Activated T-helper 17 cell treated with anti-CD3 and anti-CD28 coated beads, Interleukin-2, amount 50 U/mL, for 72 hours (primary cell): ENCODE data around the gene GPR15LG. TPM values are rescaled to one million over a fixed set of nuclear protein-coding genes. Genes with fewer than 3 reads are reported as not detected.
A peak's percentile ranks its signal among the peaks of the same experiment; 100 is the strongest.
"Not testable (repeated sequence)": the region's sequence is repeated elsewhere in the genome, so short reads cannot be mapped to it uniquely, and the experiment has no call there.

Experiments used
- ATAC-seq: fragments of 150-1000 bp; cut with Tn5 transposase; replicated peaks from 2 replicates; pipeline ENCODE4 v1.10.0; 2021; ENCODE audit warnings: mild to moderate bottlenecking, moderate library complexity
- H3K27ac Mint-ChIP-seq: one replicate; pipeline ENCODE4 v1.8.0; 2022; ENCODE audit warnings: mixed read lengths
- H3K27me3 Mint-ChIP-seq: one replicate; pipeline ENCODE4 v1.8.0; 2022; ENCODE audit warnings: mixed read lengths
- H3K36me3 Mint-ChIP-seq: one replicate; pipeline ENCODE4 v1.8.0; 2022; ENCODE audit warnings: low read depth, mild to moderate bottlenecking, mixed read lengths
- H3K4me1 Mint-ChIP-seq: one replicate; pipeline ENCODE4 v1.8.0; 2022; ENCODE audit warnings: mixed read lengths
- H3K4me3 Mint-ChIP-seq: one replicate; pipeline ENCODE4 v1.8.0; 2022; ENCODE audit warnings: mild to moderate bottlenecking, mixed read lengths
- H3K9me3 Mint-ChIP-seq: one replicate; pipeline ENCODE4 v1.8.0; 2022; ENCODE audit warnings: mixed read lengths
- total RNA-seq, 2 donors: library from RNA; stranded (reverse); gene quantifications; one replicate each; pipeline ENCODE4 v1.2.3, GENCODE V29; 2022

Gene GPR15LG
- total RNA-seq, 2 donors from 2014 or later = not detected

DNA sequence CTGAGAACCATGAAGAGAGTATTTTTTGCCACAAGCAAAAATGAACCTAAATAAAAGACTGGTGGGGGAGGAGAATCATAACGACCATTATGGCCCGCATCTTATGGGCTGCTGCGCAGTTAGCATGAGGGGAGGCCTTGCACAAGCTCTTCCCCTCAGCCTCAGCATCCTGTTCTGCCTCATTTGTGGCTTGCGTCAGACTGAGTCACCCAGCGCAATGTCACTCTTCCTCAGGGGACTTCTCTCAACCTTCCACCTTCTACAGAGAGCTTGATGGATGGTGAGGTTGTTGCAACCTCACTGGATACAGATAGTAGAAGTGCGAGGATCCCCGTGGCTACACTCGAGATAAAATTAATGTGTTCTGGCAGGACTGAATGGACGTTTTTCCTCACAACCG is 16.8 kb upstream of the GPR15LG start:
- Mint-ChIP-seq H3K27me3 (no peaks in the 10 kb centered on the region), H3K27ac (no peak overlapping the region), H3K4me3 (no peak overlapping the region), H3K9me3 (no peaks in the 10 kb centered on the region), H3K4me1 (peaks cover 7% of the 10 kb centered on the region), H3K36me3 (peaks cover 43% of the 10 kb centered on the region)
- ATAC-seq = peak; percentile 94

DNA sequence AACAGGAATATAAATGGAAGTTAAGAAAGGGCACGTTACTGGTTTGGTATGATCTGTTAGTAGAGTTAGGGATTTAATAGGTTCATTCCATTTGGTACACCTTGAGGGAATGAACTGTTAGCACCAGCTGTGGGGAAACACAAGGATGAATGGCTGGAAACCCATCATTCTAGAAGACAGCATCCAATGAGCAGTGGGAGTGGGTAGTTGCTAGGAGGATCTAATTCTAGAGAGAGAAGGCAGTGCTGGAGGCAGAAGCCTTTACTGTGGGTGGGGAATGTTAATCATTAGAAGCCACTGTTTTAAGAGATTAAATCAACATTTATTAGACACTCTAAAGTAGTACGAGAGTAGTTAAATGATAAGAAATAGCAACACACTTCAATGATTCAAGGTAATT is 15.5 kb upstream of the GPR15LG start:
- Mint-ChIP-seq H3K27ac (no peak overlapping the region), H3K4me1 (peaks cover 7% of the 10 kb centered on the region), H3K36me3 (peaks cover 30% of the 10 kb centered on the region), H3K27me3 (no peaks in the 10 kb centered on the region), H3K9me3 (no peaks in the 10 kb centered on the region), H3K4me3 (no peak overlapping the region)
- ATAC-seq = no peak

DNA sequence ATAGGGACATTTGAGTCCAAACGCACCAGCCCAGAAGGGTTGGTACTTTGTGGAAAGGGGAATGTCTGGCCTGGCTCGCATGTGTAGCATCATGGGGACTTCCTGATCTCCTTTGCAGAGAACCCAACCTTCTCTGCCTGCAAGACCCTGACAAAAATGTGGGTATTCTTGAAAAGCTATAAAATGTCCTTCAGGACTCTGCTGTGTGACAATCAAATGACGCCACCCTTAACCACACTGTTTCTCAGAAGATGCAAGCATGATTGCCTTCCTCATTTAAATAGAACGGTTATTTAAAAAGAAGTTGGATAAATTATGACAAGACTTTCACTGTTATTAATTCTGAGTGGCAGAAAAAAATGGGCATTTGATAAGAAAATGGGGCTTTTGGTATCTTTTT is 15.1 kb upstream of the GPR15LG start:
- no peak for ATAC-seq
- Mint-ChIP-seq H3K9me3 (no peaks in the 10 kb centered on the region), H3K4me1 (peaks cover 7% of the 10 kb centered on the region), H3K27me3 (no peaks in the 10 kb centered on the region), H3K36me3 (peaks cover 25% of the 10 kb centered on the region), H3K4me3 (no peak overlapping the region), H3K27ac (no peak overlapping the region)

DNA sequence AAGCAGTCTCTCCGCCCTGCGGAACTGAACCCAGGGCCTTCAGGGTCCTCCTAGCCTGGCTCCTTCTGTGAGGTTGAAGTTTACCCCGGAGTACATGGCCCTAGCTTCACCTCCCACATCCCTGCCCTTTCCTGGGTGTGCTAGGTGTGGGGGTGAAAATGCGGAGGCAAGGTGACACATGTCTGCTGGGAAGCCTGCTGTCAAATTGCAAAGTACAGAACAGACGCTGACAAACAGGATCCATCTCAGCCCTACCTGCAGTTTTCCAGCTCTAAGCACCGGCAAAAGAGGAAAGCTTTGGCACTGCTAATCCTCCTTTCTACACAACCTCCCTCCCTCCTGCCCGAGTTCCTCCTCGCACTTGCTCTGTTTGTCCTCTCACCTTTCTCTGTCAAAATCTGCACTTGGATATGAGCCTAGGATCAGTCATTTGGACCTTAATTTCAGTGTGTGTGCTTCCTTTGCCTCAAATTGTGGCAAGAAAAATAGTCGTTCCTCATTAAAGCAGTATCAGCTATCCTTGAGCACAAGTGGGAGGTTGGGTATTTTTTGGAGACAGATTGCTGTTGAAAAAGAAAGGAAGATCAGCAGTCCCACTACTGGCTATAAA is 14.4 kb upstream of the GPR15LG start:
- H3K4me1 Mint-ChIP-seq = peaks cover 7% of the 10 kb centered on the region

DNA sequence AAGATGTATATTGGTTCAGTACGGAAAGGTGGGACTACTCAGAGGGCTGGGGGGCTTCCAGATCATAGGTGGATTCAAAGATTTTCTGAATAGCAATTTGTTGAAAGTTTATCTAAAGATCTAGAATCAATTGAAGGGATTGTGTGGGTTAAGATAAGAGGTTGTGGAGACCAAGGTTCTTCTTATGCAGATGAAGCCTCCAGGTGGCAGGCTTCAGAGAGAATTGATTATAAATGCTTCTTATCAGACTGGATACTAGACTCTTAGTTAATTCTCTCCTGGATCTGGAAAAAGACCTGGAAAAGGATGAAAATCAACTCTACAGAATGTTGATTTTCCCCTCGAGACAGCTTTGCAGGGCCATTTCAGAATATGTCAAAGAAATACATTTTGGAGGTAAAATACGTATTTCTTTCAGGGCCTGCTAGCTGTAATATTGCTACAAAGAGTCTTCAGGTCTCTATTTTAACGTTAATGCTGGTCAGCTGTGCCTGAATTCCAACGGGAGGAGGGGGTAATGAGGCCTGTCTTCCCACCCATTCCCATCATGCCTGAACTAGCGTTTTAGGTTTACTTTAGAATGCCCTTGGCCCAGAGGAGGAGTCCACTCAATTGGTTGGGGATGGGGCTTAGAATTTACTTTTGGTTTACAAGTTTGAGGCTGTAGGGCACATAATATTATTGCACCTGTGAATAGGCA is 12.8 kb upstream of the GPR15LG start:
- Mint-ChIP-seq H3K4me1 (peaks cover 7% of the 10 kb centered on the region), H3K9me3 (no peaks in the 10 kb centered on the region), H3K36me3 (peaks cover 3% of the 10 kb centered on the region), H3K4me3 (no peak overlapping the region), H3K27ac (no peak overlapping the region), H3K27me3 (peaks cover 4% of the 10 kb centered on the region)
- no peak for ATAC-seq

More for the DNA sequence above, 14.4 kb upstream of the GPR15LG start:
- H3K9me3 Mint-ChIP-seq = no peaks in the 10 kb centered on the region
- H3K27me3 Mint-ChIP-seq = peaks cover 4% of the 10 kb centered on the region
- no peak overlapping the region for H3K27ac Mint-ChIP-seq
- H3K4me3 Mint-ChIP-seq = no peak overlapping the region
- peaks cover 19% of the 10 kb centered on the region for H3K36me3 Mint-ChIP-seq
- ATAC-seq = no peak

DNA sequence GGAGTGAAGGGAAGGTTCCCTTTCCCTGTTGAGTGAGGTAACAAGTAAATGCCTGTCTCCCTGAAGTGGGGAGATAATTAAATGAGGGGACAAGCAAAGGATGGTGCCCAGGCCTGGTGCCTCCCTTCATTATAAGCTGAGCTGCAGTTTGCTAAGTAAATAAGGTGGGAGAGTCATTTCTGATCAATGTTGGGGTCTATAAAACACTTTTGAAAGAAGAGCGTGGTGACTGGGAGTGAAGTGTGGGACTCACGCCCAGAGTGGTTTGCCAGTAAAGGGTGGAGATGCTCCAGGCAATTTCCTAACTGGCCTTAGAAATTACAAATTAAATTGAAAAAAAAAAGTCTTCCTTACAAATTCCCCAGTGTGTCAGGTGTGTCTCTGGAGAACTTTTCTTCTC is 9.6 kb upstream of the GPR15LG start:
- no peaks in the 10 kb centered on the region for H3K36me3 Mint-ChIP-seq
- no peak overlapping the region for H3K27ac Mint-ChIP-seq
- H3K4me1 Mint-ChIP-seq = no peaks in the 10 kb centered on the region
- ATAC-seq = no peak
- H3K4me3 Mint-ChIP-seq = no peak overlapping the region
- H3K9me3 Mint-ChIP-seq = no peaks in the 10 kb centered on the region
- H3K27me3 Mint-ChIP-seq = peaks cover 8% of the 10 kb centered on the region

DNA sequence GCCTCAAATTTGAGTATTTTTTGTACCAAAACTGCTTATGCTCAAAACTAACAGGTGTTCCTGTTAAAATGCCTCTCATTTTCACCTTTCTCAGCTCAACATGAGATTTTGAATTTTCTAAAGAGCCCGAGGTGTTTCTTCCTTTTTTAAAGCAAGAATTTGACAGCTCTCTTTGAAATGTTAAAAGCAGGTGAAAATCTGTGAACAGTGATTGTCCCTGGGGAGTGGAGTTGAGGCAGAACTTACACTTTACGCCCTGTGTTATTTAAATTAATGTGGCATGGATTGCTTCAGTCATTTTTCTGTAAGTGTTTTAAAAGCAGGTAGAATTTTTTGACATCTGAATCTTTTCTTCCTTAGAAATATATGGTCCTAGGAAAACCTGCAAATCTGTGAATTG is 9.2 kb upstream of the GPR15LG start:
- Mint-ChIP-seq H3K4me3 (no peak overlapping the region), H3K27ac (no peak overlapping the region), H3K36me3 (no peaks in the 10 kb centered on the region), H3K9me3 (no peaks in the 10 kb centered on the region), H3K4me1 (no peaks in the 10 kb centered on the region), H3K27me3 (peaks cover 8% of the 10 kb centered on the region)
- no peak for ATAC-seq

DNA sequence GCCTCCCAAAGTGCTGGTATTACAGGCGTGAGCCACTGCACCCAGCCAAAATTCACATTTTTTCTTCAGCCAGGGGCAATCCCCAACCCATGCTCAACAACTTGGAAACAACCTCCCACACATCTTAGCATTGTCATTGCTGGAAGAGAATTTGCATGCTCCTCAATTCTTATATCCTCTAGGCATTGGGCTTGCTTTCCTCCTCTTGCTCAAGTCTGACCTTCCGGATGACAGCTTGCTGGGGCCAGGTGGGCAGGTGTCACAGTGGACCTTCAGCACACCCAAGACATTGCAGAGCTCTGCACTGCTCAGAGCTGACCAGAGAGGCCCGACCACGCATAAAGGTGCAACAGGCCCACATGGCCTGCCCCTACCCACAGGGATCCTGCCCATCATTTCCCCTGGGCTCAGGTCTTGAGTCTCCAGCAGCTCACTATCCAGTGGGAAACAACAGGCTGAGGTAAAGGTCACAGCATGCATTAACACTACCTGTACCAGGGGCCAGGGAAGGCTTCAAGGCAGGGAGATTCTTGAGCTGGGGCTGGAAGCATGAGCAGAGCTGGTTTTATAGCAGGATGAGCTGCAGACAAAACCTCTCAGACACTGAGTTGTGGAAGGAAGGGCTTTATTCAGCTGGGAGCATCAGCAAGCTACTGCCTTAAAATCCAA is 6.8 kb upstream of the GPR15LG start:
- Mint-ChIP-seq H3K27me3 (peaks cover 8% of the 10 kb centered on the region), H3K4me3 (no peak overlapping the region), H3K36me3 (no peaks in the 10 kb centered on the region), H3K4me1 (no peaks in the 10 kb centered on the region), H3K9me3 (no peaks in the 10 kb centered on the region), H3K27ac (no peak overlapping the region)
- peak; percentile 28 for ATAC-seq

DNA sequence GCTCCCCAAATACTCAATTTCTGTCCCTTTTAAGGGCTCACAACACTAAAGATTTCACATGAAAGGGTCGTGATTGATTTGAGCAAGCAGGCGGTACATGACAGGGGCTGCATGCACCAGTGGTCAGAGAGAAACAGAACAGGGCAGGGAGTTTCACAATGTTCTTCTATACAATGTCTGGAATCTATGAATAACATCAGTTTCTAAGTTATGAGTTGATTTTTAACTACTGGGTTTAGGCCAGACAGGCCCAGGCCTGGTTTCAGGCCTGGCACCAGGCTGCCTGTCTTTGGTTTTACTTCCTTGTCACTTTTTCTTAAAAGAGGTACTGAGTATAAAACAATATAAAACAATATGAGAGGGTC is 6.3 kb upstream of the GPR15LG start:
- not testable (repeated sequence) for ATAC-seq, H3K36me3 Mint-ChIP-seq, H3K4me3 Mint-ChIP-seq, H3K27me3 Mint-ChIP-seq, H3K9me3 Mint-ChIP-seq, H3K27ac Mint-ChIP-seq, H3K4me1 Mint-ChIP-seq

DNA sequence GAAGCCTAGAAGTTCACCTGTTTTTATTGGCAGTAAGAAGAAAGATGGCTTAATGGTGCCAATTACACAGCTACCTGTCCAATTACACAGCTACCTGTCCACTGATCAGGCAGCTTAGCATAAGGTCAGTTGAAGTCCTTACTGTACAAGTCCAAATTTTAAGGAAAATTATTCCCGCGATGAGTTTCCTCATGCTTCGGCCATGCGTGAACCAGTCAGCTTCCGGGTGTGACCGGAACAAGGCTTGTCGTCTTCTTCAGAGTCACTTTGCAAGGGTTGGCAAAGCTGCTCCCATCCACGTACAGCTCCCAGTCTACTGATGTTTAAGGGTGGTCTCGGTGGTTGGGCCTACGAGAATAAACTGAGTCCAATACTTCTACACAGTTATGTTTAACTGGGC is 5.2 kb upstream of the GPR15LG start:
- not testable (repeated sequence) for H3K36me3 Mint-ChIP-seq, ATAC-seq, H3K4me3 Mint-ChIP-seq, H3K27me3 Mint-ChIP-seq, H3K9me3 Mint-ChIP-seq, H3K27ac Mint-ChIP-seq, H3K4me1 Mint-ChIP-seq

DNA sequence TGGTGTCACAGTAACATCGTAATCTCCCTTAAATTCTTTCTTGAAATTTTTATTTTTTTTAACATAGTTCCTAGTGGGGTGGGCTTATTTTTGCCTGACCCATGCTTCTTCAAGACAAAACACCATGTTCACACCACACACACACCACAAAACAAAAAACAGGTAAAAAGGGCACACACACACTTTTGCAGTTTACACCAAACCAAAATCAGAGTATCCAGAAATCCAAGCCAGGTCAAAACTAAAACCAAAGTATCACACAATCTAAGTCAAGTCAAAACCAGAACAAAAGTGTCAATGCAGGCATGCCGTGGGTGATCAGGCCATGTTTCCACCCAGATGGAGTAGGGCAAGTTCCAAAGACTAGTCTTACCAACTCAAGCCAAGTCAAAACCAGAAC is 2.4 kb upstream of the GPR15LG start:
- H3K9me3 Mint-ChIP-seq, H3K4me3 Mint-ChIP-seq, ATAC-seq, H3K36me3 Mint-ChIP-seq, H3K27ac Mint-ChIP-seq, H3K27me3 Mint-ChIP-seq, H3K4me1 Mint-ChIP-seq: not testable (repeated sequence)

DNA sequence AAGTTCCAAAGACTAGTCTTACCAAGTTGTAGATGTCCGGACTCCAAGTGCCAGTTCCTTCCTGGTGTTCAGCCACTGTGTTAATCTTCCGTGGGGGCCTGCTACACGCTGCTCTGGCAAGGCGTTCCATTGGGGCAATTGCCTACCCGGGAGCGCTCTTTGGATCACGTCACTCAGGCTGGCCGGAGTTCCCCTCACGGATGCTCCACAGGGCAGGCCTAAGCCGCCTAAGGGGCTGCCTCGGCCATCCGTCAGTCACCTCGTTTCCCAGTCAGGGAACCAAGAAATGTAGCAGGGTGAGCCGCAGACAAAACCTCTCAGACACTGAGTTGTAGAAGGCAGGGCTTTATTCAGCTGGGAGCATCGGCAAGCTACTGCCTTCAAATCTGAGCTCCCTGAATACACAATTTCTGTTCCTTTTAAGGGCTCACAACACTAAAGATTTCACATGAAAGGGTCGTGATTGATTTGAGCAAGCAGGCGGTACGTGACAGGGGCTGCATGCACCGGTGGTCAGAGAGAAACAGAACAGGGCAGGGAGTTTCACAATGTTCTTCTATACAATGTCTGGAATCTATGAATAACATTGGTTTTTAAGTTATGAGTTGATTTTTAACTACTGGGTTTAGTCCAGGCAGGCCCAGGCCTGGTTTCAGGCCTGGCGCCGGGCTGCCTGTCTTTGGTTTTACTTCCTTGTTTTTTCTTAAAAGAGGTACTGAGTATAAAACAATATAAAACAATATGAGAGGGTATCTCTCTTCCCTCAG is 1.7 kb upstream of the GPR15LG start:
- not testable (repeated sequence) for H3K4me3 Mint-ChIP-seq, H3K36me3 Mint-ChIP-seq, H3K27me3 Mint-ChIP-seq, H3K27ac Mint-ChIP-seq, H3K4me1 Mint-ChIP-seq, H3K9me3 Mint-ChIP-seq, ATAC-seq

DNA sequence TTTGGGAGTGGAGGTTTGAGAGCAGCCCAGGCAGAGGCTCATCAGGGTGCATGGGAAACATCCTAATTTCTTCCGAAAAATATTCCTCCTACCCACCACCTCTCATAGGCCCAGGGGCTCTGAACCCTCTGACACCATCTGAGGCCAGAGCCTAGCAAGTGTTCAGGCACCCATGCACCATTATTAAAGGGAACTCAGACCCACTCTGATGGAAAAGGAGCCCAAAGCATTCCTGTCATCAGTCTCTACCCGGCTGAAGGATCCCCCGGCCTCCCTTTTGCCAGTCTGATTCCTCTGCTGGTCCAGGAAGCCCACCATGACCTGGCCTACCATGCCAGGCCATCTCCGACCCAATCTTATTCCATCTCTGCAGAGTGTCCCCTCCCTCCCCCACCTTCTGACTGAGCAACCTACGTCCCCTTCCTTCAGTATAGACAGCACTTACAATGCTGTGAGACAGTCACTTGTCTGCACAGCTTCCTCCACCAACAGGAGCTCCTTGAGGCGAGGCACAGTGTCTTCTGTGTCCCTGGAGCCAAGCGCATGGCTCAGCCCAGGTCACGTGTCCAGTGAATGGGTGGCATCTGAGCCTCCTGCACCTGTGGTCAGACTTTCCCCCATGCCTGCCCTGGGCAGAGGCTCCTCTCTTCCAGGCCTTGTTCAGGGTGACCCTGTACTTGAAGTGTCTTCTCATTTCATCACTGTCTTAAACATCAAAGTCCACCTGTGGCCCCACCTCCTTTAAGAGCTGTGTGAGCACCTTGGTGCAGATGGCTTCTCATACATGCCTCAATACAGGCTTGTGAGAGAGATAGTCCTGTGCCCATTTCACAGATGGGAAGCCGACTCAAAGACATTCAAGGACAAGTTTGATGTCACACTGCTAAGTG is 889 bp upstream of the GPR15LG start:
- Mint-ChIP-seq H3K27ac (no peak overlapping the region), H3K36me3 (no peaks in the 10 kb centered on the region), H3K27me3 (no peaks in the 10 kb centered on the region), H3K9me3 (no peaks in the 10 kb centered on the region), H3K4me3 (no peak overlapping the region), H3K4me1 (peaks cover 5% of the 10 kb centered on the region)
- ATAC-seq = no peak

DNA sequence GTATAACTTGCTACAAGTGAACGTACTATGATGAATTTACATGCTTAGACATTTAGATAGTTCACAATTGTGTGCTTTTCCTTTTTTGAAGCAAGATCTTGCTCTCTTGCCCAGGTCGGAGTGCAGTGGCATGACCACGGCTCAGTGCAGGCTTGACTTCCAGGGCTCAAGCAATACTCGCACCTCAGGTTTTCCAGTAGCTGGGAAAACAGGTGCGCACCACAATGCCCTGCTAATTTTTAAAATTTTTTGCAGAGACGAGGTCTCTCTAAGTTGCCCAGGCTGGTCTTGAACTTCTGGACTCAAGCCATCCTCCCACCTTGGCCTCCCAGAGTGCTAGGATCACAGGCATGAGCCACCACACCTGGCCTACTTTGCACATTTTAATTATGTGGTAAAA is 1.8 kb downstream of the GPR15LG start:
- Mint-ChIP-seq H3K27ac (no peak overlapping the region), H3K9me3 (no peaks in the 10 kb centered on the region), H3K4me1 (peaks cover 5% of the 10 kb centered on the region)

More for the DNA sequence above, 1.8 kb downstream of the GPR15LG start:
- Mint-ChIP-seq H3K36me3 (no peaks in the 10 kb centered on the region), H3K4me3 (no peak overlapping the region), H3K27me3 (no peaks in the 10 kb centered on the region)
- ATAC-seq = no peak
